Stimulated activated naive B cell treated with anti-CD40 and anti-IgM and Interleukin-4, amounts not matched to agents 10 μg/mL and 1 μg/mL and 100 μg/mL, for 72 hours (primary cell): ENCODE measurements around the gene S100A4.
A peak's percentile ranks its signal among the peaks of the same experiment; 100 is the strongest.
"Not testable (repeated sequence)": the region's sequence is repeated elsewhere in the genome, so short reads cannot be mapped to it uniquely, and the experiment has no call there.

Experiments
- ATAC-seq, 2 donors: fragments of 150-1000 bp; cut with Tn5 transposase; replicated peaks; 2 replicates each; pipeline ENCODE4 v1.10.0; 2021; ENCODE audit warnings: moderate library complexity in 1 of 2
- DNase-seq: peaks from one replicate; pipeline ENCODE4 v3.0.0; 2021
- H3K27ac Mint-ChIP-seq: one replicate; pipeline ENCODE4 v1.8.0; 2022; ENCODE audit warnings: mild to moderate bottlenecking, mixed read lengths
- H3K27me3 Mint-ChIP-seq, 2 donors: one replicate each; pipeline ENCODE4 v1.8.0; 2022; ENCODE audit warnings: mixed read lengths in 2 of 2
- H3K36me3 Mint-ChIP-seq, 2 donors: one replicate each; pipeline ENCODE4 v1.8.0; 2022; ENCODE audit warnings: mixed read lengths in 2 of 2, mild to moderate bottlenecking in 1 of 2
- H3K4me1 Mint-ChIP-seq, 2 donors: one replicate each; pipeline ENCODE4 v1.8.0; 2022; ENCODE audit warnings: mixed read lengths in 2 of 2, mild to moderate bottlenecking in 1 of 2
- H3K4me3 Mint-ChIP-seq, 2 donors: one replicate each; pipeline ENCODE4 v1.8.0; 2022; ENCODE audit warnings: mild to moderate bottlenecking in 2 of 2, mixed read lengths in 2 of 2, moderate library complexity in 1 of 2
- H3K9me3 Mint-ChIP-seq, 2 donors: one replicate each; pipeline ENCODE4 v1.8.0; 2022; ENCODE audit warnings: mixed read lengths in 2 of 2, mild to moderate bottlenecking in 1 of 2

The S100A4 gene

DNA sequence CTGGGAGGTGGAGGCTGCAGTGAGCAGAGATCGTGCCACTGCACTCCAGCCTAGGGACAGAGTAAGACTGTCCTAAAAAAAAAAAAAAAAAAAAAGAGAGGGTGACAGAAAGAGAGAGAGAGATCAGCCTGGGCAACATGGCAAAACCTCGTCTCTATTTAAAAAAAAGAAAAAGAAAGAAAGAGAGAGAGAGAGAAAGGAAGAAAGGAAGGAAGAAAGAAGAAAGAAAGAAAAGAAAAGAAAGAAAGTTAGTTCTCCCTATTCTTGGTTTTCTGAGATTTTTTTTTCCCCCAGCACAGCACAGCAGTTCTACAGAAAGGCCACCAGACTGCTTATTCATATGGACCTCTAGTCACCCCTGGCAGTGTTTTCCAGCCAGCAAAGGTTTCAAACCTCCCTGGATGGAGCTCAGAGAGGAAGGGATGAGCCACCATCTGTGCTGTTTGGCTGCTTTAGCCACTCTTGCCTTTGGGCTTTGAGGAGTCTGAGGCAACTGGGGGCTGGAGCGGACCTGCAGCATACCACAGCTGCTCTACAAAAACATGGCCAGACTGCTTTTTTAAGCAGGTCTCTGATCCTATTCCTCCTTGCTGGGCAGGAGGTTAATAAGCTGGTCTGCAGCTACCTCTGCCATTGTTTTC, 20.4 kb downstream of the S100A4 start:
- Mint-ChIP-seq H3K9me3 (no peaks in the 10 kb centered on the region), H3K4me1 (no peaks in the 10 kb centered on the region), H3K36me3 (no peaks in the 10 kb centered on the region), H3K27me3 (no peaks in the 10 kb centered on the region), H3K27ac (no peak overlapping the region), H3K4me3 (no peak overlapping the region)
- DNase-seq (no peak), ATAC-seq (no peak)

GRCh38 chr1:153522353-153523048, 23.1 kb downstream of the S100A4 start:
- H3K4me1 Mint-ChIP-seq, H3K4me3 Mint-ChIP-seq, ATAC-seq, DNase-seq, H3K27me3 Mint-ChIP-seq, H3K27ac Mint-ChIP-seq, H3K36me3 Mint-ChIP-seq, H3K9me3 Mint-ChIP-seq: not testable (repeated sequence)

DNA sequence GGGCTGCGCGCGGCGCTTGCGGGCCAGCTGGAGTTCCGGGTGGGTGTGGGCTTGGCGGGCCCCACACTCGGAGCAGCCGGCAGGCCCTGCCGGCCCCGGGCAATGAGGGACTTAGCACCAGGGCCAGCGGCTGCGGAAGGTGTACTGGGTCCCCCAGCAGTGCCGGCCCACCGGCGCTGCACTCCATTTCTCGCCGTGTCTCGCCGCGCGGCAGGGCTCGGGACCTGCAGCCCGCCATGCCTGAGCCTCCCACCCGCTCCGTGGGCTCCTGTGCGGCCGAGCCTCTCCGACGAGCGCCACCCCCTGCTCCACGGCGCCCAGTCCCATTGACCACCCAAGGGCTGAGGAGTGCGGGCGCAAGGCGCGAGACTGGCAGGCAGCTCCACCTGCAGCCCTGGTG, 23.8 kb downstream of the S100A4 start:
- DNase-seq, H3K4me3 Mint-ChIP-seq, H3K36me3 Mint-ChIP-seq, H3K27ac Mint-ChIP-seq, H3K4me1 Mint-ChIP-seq, H3K9me3 Mint-ChIP-seq, ATAC-seq, H3K27me3 Mint-ChIP-seq: not testable (repeated sequence)

GRCh38 chr1:153520818-153521476, 24.7 kb downstream of the S100A4 start:
- DNase-seq (no peak), ATAC-seq (no peak)
- peaks cover 3 to 8% of the 10 kb centered on the region in 2 donors for H3K4me1 Mint-ChIP-seq
- H3K9me3 Mint-ChIP-seq, result no peaks in the 10 kb centered on the region
- no peaks in the 10 kb centered on the region for H3K27me3 Mint-ChIP-seq
- no peak overlapping the region for H3K27ac Mint-ChIP-seq
- no peak overlapping the region for H3K4me3 Mint-ChIP-seq
- no peaks in the 10 kb centered on the region for H3K36me3 Mint-ChIP-seq

DNA sequence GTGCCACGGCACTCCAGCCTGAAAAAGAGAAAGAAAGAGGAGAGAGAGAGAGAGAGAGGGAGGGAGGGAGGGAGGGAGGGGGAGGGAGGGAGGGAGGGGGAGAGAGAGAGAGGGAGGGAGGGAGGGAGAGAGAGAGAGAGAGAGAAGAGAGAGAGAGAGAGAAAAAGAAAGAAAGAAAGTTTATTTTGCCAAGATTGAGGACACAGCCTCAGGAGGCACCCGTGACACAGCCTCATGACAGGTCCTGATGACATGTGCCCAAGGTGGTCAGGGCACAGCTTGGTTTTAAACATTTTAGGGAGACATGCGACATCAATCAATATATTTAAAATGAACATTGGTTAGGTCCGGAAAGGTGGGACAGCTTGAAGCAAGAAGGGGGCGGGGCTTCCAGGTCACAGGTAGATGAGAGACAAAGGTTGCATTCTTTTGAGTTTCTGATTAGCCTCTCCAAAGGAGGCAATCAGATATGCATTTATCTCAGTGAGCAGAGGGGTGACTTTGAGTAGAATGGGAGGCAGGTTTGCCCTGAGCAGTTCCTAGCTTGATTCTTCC, 25.4 kb downstream of the S100A4 start:
- not testable (repeated sequence) for H3K27ac Mint-ChIP-seq, H3K9me3 Mint-ChIP-seq, H3K27me3 Mint-ChIP-seq, H3K4me3 Mint-ChIP-seq, H3K4me1 Mint-ChIP-seq, DNase-seq, H3K36me3 Mint-ChIP-seq, ATAC-seq

GRCh38 chr1:153519242-153519641, 26.4 kb downstream of the S100A4 start:
- no peak overlapping the region for H3K27ac Mint-ChIP-seq

GRCh38 chr1:153515504-153516394, 29.9 kb downstream of the S100A4 start:
- Mint-ChIP-seq H3K4me1 (peaks cover 6 to 13% of the 10 kb centered on the region in 2 donors), H3K27ac (no peak overlapping the region), H3K36me3 (no peaks in the 10 kb centered on the region), H3K4me3 (no peak overlapping the region), H3K9me3 (no peaks in the 10 kb centered on the region), H3K27me3 (peaks cover 0 to 5% of the 10 kb centered on the region in 2 donors)
- no peak for DNase-seq
- no peak for ATAC-seq

More at GRCh38 chr1:153519242-153519641, 26.4 kb downstream of the S100A4 start:
- Mint-ChIP-seq H3K4me1 (peaks cover 3 to 8% of the 10 kb centered on the region in 2 donors), H3K36me3 (no peaks in the 10 kb centered on the region), H3K4me3 (no peak overlapping the region), H3K9me3 (no peaks in the 10 kb centered on the region), H3K27me3 (no peaks in the 10 kb centered on the region)
- ATAC-seq (no peak), DNase-seq (no peak)

- ATAC-seq (no peak), DNase-seq (no peak)
- peaks cover 0 to 5% of the 10 kb centered on the region in 2 donors for H3K27me3 Mint-ChIP-seq
- no peaks in the 10 kb centered on the region for H3K36me3 Mint-ChIP-seq
- H3K27ac Mint-ChIP-seq, result no peak overlapping the region
- peaks cover 8 to 14% of the 10 kb centered on the region in 2 donors for H3K4me1 Mint-ChIP-seq
- no peaks in the 10 kb centered on the region for H3K9me3 Mint-ChIP-seq
- no peak overlapping the region for H3K4me3 Mint-ChIP-seq
Measured at GRCh38 chr1:153513666-153514065, 31.9 kb downstream of the S100A4 start.

DNA sequence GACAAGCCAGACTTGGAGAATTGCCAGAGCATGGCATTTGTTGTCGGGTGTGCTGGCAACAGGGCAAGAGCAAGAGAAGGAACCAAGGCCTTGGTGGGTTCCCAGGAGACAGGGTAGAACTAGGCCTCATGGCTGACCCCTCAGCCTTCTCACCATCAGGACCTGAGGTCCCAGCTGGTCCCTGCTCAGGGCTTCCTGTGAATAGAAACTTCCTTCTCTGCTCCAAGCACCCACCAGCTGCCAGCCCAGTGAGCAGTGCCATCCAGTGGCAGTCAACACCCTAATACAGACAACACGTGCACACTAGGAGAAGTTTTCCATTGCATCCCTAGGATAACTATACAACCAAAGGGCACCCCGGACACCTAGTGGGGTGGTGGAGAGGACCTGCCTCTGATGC, 32.6 kb downstream of the S100A4 start:
- no peak overlapping the region for H3K27ac Mint-ChIP-seq
- ATAC-seq (no peak), DNase-seq (no peak)
- H3K4me1 Mint-ChIP-seq, result peaks cover 5 to 7% of the 10 kb centered on the region in 2 donors
- no peaks in the 10 kb centered on the region for H3K9me3 Mint-ChIP-seq
- no peaks in the 10 kb centered on the region for H3K36me3 Mint-ChIP-seq
- H3K4me3 Mint-ChIP-seq, result no peak overlapping the region
- peaks cover 0 to 5% of the 10 kb centered on the region in 2 donors for H3K27me3 Mint-ChIP-seq

DNA sequence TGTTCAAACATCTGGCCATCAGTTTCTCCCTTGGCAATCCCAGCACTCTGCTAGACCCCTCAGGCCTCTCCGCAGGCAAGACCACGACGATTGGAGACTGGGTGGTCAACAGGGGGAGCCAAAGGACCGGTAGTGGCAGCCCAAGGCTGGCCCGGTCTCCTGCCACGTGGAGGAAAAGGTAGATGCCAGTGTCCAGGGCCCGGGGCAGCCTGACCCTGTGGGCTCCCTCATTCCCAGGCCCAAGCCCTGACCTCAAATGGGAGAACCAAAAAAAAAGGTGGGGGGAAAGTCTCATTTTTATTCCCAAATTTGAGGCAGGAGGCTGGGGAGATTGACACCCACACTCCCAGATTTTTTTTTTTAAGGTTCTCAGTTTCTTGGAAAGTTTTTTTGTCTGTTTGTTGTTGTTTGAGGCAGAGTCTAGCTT, 34.6 kb downstream of the S100A4 start:
- H3K4me3 Mint-ChIP-seq, result no peak overlapping the region
- H3K27ac Mint-ChIP-seq, result peak overlapping the region; percentile 81
- peak; percentile 96 for ATAC-seq
- H3K27me3 Mint-ChIP-seq, result peaks cover 0 to 5% of the 10 kb centered on the region in 2 donors
- no peaks in the 10 kb centered on the region for H3K36me3 Mint-ChIP-seq
- H3K4me1 Mint-ChIP-seq, result peaks cover 5 to 7% of the 10 kb centered on the region in 2 donors
- DNase-seq, result peak; percentile 75
- H3K9me3 Mint-ChIP-seq, result no peaks in the 10 kb centered on the region

- Mint-ChIP-seq H3K4me3 (no peak overlapping the region), H3K4me1 (peaks cover 5 to 7% of the 10 kb centered on the region in 2 donors), H3K27me3 (peaks cover 0 to 5% of the 10 kb centered on the region in 2 donors), H3K36me3 (no peaks in the 10 kb centered on the region), H3K27ac (no peak overlapping the region), H3K9me3 (no peaks in the 10 kb centered on the region)
- ATAC-seq (peak; percentile 64 to 73), DNase-seq (peak; percentile 23)
Measured at GRCh38 chr1:153509729-153510354, 35.8 kb downstream of the S100A4 start.

- ATAC-seq (no peak), DNase-seq (no peak)
- no peak overlapping the region for H3K27ac Mint-ChIP-seq
- no peaks in the 10 kb centered on the region for H3K9me3 Mint-ChIP-seq
- no peaks in the 10 kb centered on the region for H3K36me3 Mint-ChIP-seq
- H3K4me3 Mint-ChIP-seq, result no peak overlapping the region
- H3K4me1 Mint-ChIP-seq, result peaks cover 5 to 7% of the 10 kb centered on the region in 2 donors
- peaks cover 0 to 5% of the 10 kb centered on the region in 2 donors for H3K27me3 Mint-ChIP-seq
Measured at GRCh38 chr1:153509036-153509435, 36.6 kb downstream of the S100A4 start.

- Mint-ChIP-seq H3K27ac (peak overlapping the region; percentile 14), H3K4me1 (peaks cover 5 to 7% of the 10 kb centered on the region in 2 donors), H3K27me3 (no peaks in the 10 kb centered on the region), H3K4me3 (no peak overlapping the region), H3K36me3 (no peaks in the 10 kb centered on the region), H3K9me3 (no peaks in the 10 kb centered on the region)
- DNase-seq (no peak), ATAC-seq (no peak)
Measured at GRCh38 chr1:153507926-153508583, 37.6 kb downstream of the S100A4 start.
